ENCODE measurements around the gene OR8J3. TPM values are rescaled to one million over a fixed set of nuclear protein-coding genes. Genes with fewer than 3 reads are reported as not detected.

Gene OR8J3
- total RNA-seq, 1 experiment from 2014 or later = not detected

- Histone ChIP-seq H4K91ac (ENCODE audit: insufficient read length, low read depth, low read length) (no peak overlapping the region), H3K23me2 (ENCODE audit: insufficient read length, low read depth, low read length, poor library complexity, severe bottlenecking) (no peaks in the 10 kb centered on the region), H3K79me2 (ENCODE audit: insufficient read depth, low read length) (no peaks in the 10 kb centered on the region), H3K4me2 (ENCODE audit: insufficient read depth, insufficient read length, low read length) (no peak overlapping the region), H4K20me1 (ENCODE audit: control insufficient read depth, insufficient read depth, insufficient read length) (no peaks in the 10 kb centered on the region), H2BK20ac (ENCODE audit: low read depth, low read length, poor library complexity, severe bottlenecking) (no peak overlapping the region), H2AFZ (ENCODE audit: low read length) (no peak overlapping the region), H3K56ac (ENCODE audit: insufficient read length, low read depth, low read length) (no peak overlapping the region), H2BK15ac (ENCODE audit: low read depth, low read length) (no peak overlapping the region), H3K4ac (ENCODE audit: low read depth, low read length) (no peak overlapping the region), H3K9ac (ENCODE audit: extremely low read depth, insufficient read length, low read length) (no peak overlapping the region), H4K8ac (replicated peaks; ENCODE audit: insufficient read length, low read depth, low read length) (no peak overlapping the region), H3K4me1 (ENCODE audit: insufficient read depth, low read length) (no peaks in the 10 kb centered on the region), H2BK5ac (ENCODE audit: insufficient read length, low read length) (no peak overlapping the region), H3T11ph (ENCODE audit: low read length) (no peak overlapping the region), H3K18ac (ENCODE audit: insufficient read length, low read depth, low read length) (no peak overlapping the region), H4K5ac (ENCODE audit: insufficient read length, low read depth, low read length) (no peak overlapping the region), H3K9me3 (ENCODE audit: control insufficient read depth, low read depth, low read length) (peaks cover 5% of the 10 kb centered on the region), H2BK120ac (ENCODE audit: low read depth, low read length, poor library complexity, severe bottlenecking) (no peak overlapping the region), H3K27ac (ENCODE audit: insufficient read length, low read depth, low read length) (no peak overlapping the region), H2AK5ac (ENCODE audit: insufficient read length, low read length) (no peak overlapping the region), H3K27me3 (ENCODE audit: insufficient read depth, low read length) (no peaks in the 10 kb centered on the region), H3K79me1 (ENCODE audit: insufficient read depth, low read depth, low read length, poor library complexity, severe bottlenecking) (no peaks in the 10 kb centered on the region), H2BK12ac (ENCODE audit: insufficient read length, low read depth, low read length) (no peak overlapping the region), H3K23ac (ENCODE audit: insufficient read length, low read depth, low read length) (no peak overlapping the region), H3K14ac (ENCODE audit: insufficient read depth, low read length) (no peak overlapping the region)
- no peaks in the 10 kb centered on the region for H3K4me1 Mint-ChIP-seq
- H3K27me3 Mint-ChIP-seq (ENCODE audit: low read depth) = no peaks in the 10 kb centered on the region
- H3K36me3 Mint-ChIP-seq (ENCODE audit: insufficient read depth in 1 of 3, low read depth in 3 of 3) = 0 out of 7 replicates have a peak, but pooled peaks cover 0 to 1% (median 0%) of the 10 kb centered on the region in 3 experiments
- WGBS (ENCODE audit: extremely low coverage, insufficient read length, low lambda C conversion rate) = no CpG with 5 or more reads among the region's 3 CpGs
- no peak for TF ChIP-seq CTCF (conservative IDR thresholded peaks at IDR 0.05)
- H3K4me3 Mint-ChIP-seq = no peak overlapping the region
- H3K9me3 Mint-ChIP-seq = peaks cover 0 to 18% of the 10 kb centered on the region in 2 experiments; a peak in 4 of 5 replicates
- no peak overlapping the region for H3K27ac Mint-ChIP-seq
- no peak for DNase-seq
These were observed 32.3 kb upstream of the OR8J3 start for GRCh38 chr11:56172256-56172830.

All from H9 (cell line).